HL-60 (cell line): Measurements from ENCODE around the gene MAK.
"Not testable (repeated sequence)": the region's sequence is repeated elsewhere in the genome, so short reads cannot be mapped to it uniquely, and the experiment has no call there.

Experiments used
- DNase-seq, 2 experiments: peaks; one replicate each; pipeline ENCODE4 v3.0.0-alpha.2; 2010 to 2020; ENCODE audit warnings: low read depth in 1 of 2, low spot score in 1 of 2
- H3K27ac ChIP-seq: fragments of 250-450 bp; sonication (Bioruptor Pico); replicated peaks from 2 replicates; pipeline ENCODE4 v1.5.1; 2020; ENCODE audit warnings: mild to moderate bottlenecking, moderate library complexity
- H3K27me3 ChIP-seq: fragments of 250-450 bp; sonication (Bioruptor Pico); 2 replicates; pipeline ENCODE4 v1.5.1; 2021; ENCODE audit warnings: mild to moderate bottlenecking, moderate library complexity; ENCODE audit not compliant: insufficient read depth, poor library complexity, severe bottlenecking
- H3K4me3 ChIP-seq: replicated peaks from 2 replicates; pipeline ENCODE4 v1.5.1; 2011; ENCODE audit warnings: mild to moderate bottlenecking, control low read depth, low read length; ENCODE audit not compliant: insufficient read depth
- CTCF ChIP-seq: IDR thresholded peaks from one replicate; pipeline ENCODE4 v1.5.1; 2011; ENCODE audit warnings: low read length, control low read depth, inconsistent platforms; ENCODE audit not compliant: insufficient read depth
- GABPA ChIP-seq: IDR thresholded peaks from 2 replicates; pipeline ENCODE4 v1.6.1; 2012; ENCODE audit warnings: low read depth
- POLR2AphosphoS5 ChIP-seq: IDR thresholded peaks from 2 replicates; pipeline ENCODE4 v1.6.1; 2012; ENCODE audit warnings: low read depth
- SPI1 ChIP-seq: IDR thresholded peaks from 2 replicates; pipeline ENCODE4 v1.6.1; 2012; ENCODE audit warnings: low read depth, mild to moderate bottlenecking, borderline replicate concordance
- TF ChIP-seq, protein P1 (sequence below): IDR thresholded peaks from 2 replicates; pipeline ENCODE4 v1.6.1; 2012; ENCODE audit warnings: low read depth; ENCODE audit not compliant: insufficient replicate concordance

Gene MAK

GRCh38 chr6:10874207-10874606 lies 35.9 kb upstream of the MAK start:
- H3K27ac ChIP-seq, result no peak overlapping the region
- TF ChIP-seq, protein P1, sequence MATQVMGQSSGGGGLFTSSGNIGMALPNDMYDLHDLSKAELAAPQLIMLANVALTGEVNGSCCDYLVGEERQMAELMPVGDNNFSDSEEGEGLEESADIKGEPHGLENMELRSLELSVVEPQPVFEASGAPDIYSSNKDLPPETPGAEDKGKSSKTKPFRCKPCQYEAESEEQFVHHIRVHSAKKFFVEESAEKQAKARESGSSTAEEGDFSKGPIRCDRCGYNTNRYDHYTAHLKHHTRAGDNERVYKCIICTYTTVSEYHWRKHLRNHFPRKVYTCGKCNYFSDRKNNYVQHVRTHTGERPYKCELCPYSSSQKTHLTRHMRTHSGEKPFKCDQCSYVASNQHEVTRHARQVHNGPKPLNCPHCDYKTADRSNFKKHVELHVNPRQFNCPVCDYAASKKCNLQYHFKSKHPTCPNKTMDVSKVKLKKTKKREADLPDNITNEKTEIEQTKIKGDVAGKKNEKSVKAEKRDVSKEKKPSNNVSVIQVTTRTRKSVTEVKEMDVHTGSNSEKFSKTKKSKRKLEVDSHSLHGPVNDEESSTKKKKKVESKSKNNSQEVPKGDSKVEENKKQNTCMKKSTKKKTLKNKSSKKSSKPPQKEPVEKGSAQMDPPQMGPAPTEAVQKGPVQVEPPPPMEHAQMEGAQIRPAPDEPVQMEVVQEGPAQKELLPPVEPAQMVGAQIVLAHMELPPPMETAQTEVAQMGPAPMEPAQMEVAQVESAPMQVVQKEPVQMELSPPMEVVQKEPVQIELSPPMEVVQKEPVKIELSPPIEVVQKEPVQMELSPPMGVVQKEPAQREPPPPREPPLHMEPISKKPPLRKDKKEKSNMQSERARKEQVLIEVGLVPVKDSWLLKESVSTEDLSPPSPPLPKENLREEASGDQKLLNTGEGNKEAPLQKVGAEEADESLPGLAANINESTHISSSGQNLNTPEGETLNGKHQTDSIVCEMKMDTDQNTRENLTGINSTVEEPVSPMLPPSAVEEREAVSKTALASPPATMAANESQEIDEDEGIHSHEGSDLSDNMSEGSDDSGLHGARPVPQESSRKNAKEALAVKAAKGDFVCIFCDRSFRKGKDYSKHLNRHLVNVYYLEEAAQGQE, result no peak
- TF ChIP-seq SPI1 (no peak), POLR2AphosphoS5 (no peak), GABPA (no peak), CTCF (no peak)

DNA sequence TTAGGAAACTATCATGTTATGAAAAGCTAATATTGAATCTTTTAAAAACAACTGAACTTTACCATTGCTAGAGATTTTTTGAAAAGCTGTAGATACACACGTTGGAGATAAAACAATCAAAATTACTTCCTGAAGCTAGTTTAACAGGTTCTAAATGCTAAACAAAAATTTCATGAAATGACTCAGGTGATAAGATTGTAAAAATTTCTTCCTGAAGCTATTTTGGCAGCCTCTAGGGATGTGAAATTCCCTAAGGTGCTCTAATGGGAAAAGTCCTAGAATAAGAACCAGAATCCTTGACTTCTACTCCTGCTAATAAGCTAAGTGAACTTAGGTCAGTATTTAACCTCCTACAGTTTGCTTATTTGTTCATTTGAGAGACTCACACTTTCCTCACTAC lies 35.0 kb upstream of the MAK start:
- Histone ChIP-seq H3K27ac (no peak overlapping the region), H3K27me3 (no peaks in the 10 kb centered on the region), H3K4me3 (no peak overlapping the region)
- DNase-seq, result no peak
- TF ChIP-seq, protein P1, result no peak
- TF ChIP-seq CTCF, result no peak
- TF ChIP-seq GABPA, result no peak
- no peak for TF ChIP-seq POLR2AphosphoS5
- TF ChIP-seq SPI1, result no peak

More at GRCh38 chr6:10874207-10874606, 35.9 kb upstream of the MAK start:
- Histone ChIP-seq H3K4me3 (no peak overlapping the region), H3K27me3 (no peaks in the 10 kb centered on the region)
- no peak for DNase-seq

DNA sequence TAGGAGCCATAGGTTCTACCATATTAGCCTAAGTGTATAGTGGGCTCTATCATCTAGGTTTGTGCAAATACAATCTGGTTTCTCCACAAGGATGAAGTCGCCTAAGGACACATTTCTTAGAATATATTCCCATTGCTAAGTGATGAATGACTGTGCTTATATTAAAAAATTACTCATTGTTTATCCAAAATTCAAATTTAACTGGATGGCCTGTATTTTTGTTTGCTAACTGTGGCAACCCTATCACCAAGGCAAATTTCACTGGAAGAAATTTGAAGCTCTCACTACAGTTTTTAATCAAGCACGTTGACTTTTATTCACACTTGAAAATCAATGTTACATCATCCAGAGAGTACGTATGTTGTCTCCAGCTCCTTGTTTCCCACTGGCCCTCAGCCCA lies 29.6 kb upstream of the MAK start:
- TF ChIP-seq GABPA (no peak), SPI1 (no peak), POLR2AphosphoS5 (no peak), CTCF (no peak)
- TF ChIP-seq, protein P1, result no peak

DNA sequence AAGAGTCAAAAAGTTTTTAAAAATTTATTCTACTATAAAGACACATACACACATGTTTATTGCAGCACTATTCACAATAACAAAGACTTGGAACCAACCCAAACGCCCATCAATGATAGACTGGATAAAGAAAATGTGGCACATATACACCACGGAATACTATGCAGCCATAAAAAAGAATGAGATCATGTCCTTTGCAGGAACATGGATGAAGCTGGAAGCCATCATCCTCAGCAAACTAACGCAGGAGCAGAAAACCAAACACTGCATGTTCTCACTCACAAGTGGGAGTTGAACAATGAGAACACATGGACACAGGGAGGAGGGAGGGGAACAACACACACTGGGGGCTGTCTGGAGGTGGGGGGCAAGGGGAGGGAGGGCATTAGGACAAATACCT lies 28.4 kb upstream of the MAK start:
- H3K4me3 ChIP-seq, DNase-seq, H3K27ac ChIP-seq, H3K27me3 ChIP-seq: not testable (repeated sequence)

More for the DNA sequence above, 29.6 kb upstream of the MAK start:
- Histone ChIP-seq H3K4me3 (no peak overlapping the region), H3K27me3 (no peaks in the 10 kb centered on the region), H3K27ac (no peak overlapping the region)
- DNase-seq, result no peak

DNA sequence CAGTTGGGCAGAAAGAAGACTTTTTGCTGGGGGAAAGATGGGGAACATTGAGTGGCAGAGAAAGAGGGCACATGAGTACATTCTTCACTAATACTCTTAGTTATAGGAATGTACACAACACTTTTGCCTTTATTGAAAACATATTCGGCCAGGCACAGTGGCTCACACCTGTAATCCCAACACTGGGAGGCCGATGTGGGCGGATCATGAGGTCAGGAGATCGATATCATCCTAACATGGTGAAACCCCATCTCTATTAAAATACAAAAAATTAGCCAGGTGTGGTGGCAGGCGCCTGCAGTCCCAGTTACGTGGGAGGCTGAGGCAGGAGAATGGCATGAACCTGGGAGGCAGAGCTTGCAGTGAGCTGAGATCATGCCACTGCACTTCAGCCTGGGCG lies 24.7 kb upstream of the MAK start:
- not testable (repeated sequence) for H3K27ac ChIP-seq, H3K27me3 ChIP-seq, H3K4me3 ChIP-seq, DNase-seq
